GM12874 (cell line): Measurements from ENCODE around the gene TOMM22.

ENCODE experiments used
- CTCF ChIP-seq: IDR thresholded peaks from 2 replicates; pipeline ENCODE4 v1.5.1; 2011; ENCODE audit warnings: low read depth, mild to moderate bottlenecking, control low read depth, low read length, moderate library complexity; ENCODE audit not compliant: insufficient read depth

The TOMM22 gene

DNA sequence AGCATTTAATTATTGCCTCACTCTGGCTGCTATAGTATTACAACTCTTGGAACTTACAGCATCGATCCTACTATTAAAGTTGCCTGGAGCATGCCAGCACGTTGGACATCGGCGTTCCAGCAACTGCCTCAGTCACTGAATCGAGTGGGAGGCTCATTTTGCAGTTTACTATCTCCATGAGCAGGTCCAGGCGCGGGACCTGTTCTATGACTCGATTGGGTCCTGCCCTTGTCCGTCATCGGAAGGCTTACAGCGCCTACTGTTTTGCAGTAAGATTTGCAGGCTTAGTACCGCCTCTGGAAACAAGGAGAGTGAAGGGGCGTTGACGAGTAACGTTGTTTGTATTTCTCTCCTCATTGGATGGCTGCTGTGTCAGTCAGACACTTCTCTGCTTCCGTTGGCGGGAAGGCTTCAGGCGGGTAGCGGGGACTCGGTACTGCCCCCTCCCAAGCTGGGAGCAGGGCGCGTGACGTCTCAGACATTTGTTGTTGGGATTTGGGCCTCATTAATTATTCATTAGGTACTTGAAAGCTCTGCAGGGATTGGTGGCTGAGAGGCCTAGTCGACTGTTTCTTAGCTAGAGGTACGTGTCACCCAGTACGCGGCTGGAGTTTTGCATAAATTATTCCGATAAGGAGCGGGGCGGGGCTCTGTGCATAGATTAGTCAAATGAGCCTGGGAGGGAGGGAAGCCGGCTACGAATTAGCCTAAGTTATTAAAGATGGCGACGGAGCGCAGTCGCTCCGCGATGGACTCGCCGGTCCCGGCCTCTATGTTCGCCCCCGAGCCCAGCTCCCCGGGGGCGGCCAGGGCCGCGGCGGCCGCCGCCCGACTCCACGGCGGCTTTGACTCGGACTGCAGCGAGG is 23.7 kb downstream of the TOMM22 start, which contains the start of gene GTPBP1:
GTPBP1 (plus strand) TSS at position 710 of the 866 bp plus-strand sequence; CDS start at position 722, 12 bp downstream.
- TF ChIP-seq CTCF: no peak

DNA sequence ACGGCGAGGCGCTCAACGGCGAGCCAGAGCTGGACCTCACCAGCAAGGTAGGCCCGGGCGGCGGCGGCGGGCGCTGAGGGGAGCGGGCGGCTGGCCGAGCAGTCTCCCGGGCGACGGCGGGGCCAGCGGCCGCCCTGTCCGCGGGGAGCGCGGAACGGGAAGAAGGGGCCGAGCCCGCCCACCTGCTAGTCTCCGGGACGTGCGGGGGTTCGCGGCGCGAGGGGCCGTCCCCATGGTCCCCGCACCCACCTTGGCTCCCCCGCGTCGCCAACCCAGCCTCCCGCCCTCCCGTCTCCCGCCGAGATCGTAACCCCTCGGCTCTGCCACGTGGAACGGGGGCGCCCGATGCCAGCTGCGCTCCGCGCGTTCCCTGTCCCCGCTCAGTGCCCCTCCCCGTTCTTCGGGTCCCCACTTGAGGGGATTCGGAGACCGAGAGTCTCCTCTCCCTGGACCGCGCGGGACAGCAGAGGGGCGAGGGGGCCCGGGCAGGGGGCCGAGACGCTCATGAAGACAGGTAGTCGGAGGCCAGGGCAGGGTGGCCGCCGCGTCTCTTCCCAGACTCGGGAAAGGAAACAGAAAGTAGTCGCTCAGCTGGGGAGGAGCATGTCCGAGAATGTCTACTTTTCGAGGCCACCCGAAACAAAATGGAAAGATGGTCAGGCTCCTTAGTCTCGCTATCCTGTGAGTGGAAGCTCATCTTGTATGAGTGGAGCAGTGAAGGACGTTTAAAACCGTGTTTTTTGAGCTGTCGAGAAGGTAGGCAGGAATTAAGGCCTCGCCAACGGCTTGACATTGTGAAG is 24.5 kb downstream of the TOMM22 start:
- no peak for TF ChIP-seq CTCF

DNA sequence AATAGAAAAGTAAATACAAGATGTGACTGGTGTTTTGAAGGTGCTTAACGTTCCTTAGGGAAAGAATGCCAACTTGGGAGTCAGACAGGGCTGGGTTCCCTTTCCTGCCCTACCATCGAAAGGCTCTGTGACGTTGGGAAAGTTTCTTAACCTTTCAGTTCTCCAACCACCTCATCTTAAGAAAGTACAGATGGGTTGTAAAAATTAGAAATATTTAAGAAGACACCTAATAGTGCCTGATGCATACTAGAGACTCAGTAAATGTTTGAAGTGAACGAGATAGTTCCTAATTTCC is 25.1 kb downstream of the TOMM22 start:
- no peak for TF ChIP-seq CTCF

DNA sequence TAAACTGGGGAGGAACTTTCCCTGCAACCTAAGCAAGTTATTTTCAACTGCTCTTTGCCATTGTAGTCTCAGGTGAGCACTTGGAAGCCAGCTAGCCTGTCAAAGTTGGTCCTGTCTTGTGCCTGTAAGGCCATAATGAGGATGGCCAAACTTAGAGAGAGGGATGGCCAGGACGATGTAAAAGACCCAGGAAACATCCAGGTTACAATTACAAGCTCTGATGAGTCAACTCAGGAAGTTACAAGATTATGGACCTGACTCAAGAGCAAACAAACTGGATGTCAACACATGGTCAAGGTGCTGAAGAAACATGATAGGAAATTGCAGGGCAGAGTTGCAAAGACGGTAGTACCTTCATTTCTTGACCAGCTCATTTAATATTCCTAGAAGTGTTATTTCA is 25.6 kb downstream of the TOMM22 start:
- no peak for TF ChIP-seq CTCF

DNA sequence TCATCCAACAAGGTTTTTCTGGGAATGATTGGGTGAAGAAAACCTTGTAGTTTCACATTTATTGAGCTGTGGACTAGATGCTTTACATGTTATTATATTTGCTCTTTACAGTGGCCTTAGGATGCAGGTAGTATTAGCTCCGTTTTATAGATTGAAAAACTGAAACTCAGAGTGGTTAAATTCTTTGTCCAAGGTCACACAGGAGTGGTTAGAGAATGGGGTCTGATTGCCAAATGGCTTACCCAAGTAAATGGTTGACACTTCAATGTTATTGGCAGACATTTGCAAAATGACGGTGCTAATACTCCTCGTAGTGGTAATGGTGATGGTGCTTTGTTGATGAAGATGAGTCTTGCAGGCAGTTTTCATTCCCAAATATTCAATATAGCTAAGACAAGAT is 26.2 kb downstream of the TOMM22 start:
- no peak for TF ChIP-seq CTCF

GRCh38 chr22:38709306-38709705 is 27.5 kb downstream of the TOMM22 start:
- no peak for TF ChIP-seq CTCF

- TF ChIP-seq CTCF: no peak
Observed at GRCh38 chr22:38710351-38710750, 28.6 kb downstream of the TOMM22 start.
